Vagina (tissue), 2 donors: Measurements from ENCODE around the gene RAG2. TPM values are rescaled to one million over a fixed set of nuclear protein-coding genes. Genes with fewer than 3 reads are reported as not detected.

ENCODE experiments used
- DNase-seq, 2 donors: peaks; one replicate each; pipeline ENCODE4 v3.0.0-alpha.2; 2017; ENCODE audit errors: extremely low spot score in 2 of 2
- H3K27ac ChIP-seq: fragments of 200-600 bp; sonication (generic); one replicate; pipeline ENCODE4 v1.5.1; 2019
- H3K27me3 ChIP-seq: fragments of 200-600 bp; sonication (generic); one replicate; pipeline ENCODE4 v1.5.1; 2019
- H3K36me3 ChIP-seq, 2 donors: fragments of 200-600 bp; sonication (generic); one replicate each; pipeline ENCODE4 v1.5.1; 2017 to 2019
- H3K4me1 ChIP-seq: fragments of 200-600 bp; sonication (generic); one replicate; pipeline ENCODE4 v1.5.1; 2019
- H3K4me3 ChIP-seq, 2 donors: fragments of 200-600 bp; sonication (generic); 1 replicate in 1 of 2; 2 replicates in 1 of 2; pipeline ENCODE4 v1.5.1; 2016 to 2019
- H3K9me3 ChIP-seq: fragments of 200-600 bp; sonication (generic); one replicate; pipeline ENCODE4 v1.5.1; 2019
- CTCF ChIP-seq, 3 experiments: fragments of 450-650 bp in 2 of 3; fragments of 200-600 bp in 1 of 3; sonication (generic) in 1 of 3; IDR thresholded peaks; one replicate each; pipeline ENCODE4 v1.5.1; 2017 to 2019; ENCODE audit warnings: antibody characterized with exemption in 3 of 3, mild to moderate bottlenecking in 2 of 3, moderate library complexity in 2 of 3
- POLR2A ChIP-seq, 2 donors: fragments of 450-650 bp; IDR thresholded peaks; one replicate each; pipeline ENCODE4 v1.6.1; 2017; ENCODE audit warnings: antibody characterized with exemption in 2 of 2, mild to moderate bottlenecking in 2 of 2, moderate library complexity in 2 of 2
- POLR2AphosphoS5 ChIP-seq, 2 donors: sonication (generic); formaldehyde crosslinking; IDR thresholded peaks; one replicate each; pipeline ENCODE4 v1.9.0; 2017; ENCODE audit warnings: antibody characterized with exemption in 2 of 2, mild to moderate bottlenecking in 2 of 2, low read depth in 1 of 2; ENCODE audit not compliant: insufficient read depth in 1 of 2
- intact Hi-C: fragments of 100-400 bp; cut with DNase I; formaldehyde crosslinking; loops from one replicate; pipeline ENCODE4 v1.15.1; 2023
- total RNA-seq: library from RNA; depleted of rRNA; stranded (reverse); fragments of >200 nt; gene quantifications from one replicate; pipeline ENCODE4 v1.2.3, GENCODE V29; 2016

RAG2 gene
- total RNA-seq, 1 donor from 2014 or later, result not detected

DNA sequence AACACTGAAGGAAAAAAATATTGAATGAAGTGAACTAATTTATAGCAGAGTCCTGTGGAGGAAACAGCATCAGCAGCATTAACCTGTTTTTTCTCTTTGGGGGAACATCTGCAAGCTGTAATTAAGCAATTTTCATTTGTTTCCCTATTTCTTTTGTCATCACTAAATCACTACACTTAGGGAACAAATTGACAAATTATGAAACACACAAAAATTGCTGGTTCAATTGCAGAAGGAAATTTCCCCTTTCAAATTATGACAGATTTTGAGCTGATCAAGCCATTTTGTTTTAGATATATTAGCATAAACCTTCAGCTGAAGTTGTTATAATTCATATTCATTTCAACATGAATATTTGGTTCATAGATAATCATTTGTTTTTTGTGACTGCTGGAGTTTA, 22.2 kb upstream of the RAG2 start:
- Histone ChIP-seq H3K4me1 (no peaks in the 10 kb centered on the region), H3K36me3 (no peaks in the 10 kb centered on the region), H3K27ac (no peak overlapping the region), H3K9me3 (no peaks in the 10 kb centered on the region), H3K27me3 (no peaks in the 10 kb centered on the region), H3K4me3 (no peak overlapping the region)
- no peak for DNase-seq
- TF ChIP-seq POLR2AphosphoS5 (IDR thresholded peaks at IDR 0.05; ENCODE audit: insufficient read depth in 1 of 2, low read depth in 1 of 2), result no peak
- no peak for TF ChIP-seq POLR2A (IDR thresholded peaks at IDR 0.05)
- no peak for TF ChIP-seq CTCF (IDR thresholded peaks at IDR 0.05)
- intact Hi-C loops, result no loop called here

DNA sequence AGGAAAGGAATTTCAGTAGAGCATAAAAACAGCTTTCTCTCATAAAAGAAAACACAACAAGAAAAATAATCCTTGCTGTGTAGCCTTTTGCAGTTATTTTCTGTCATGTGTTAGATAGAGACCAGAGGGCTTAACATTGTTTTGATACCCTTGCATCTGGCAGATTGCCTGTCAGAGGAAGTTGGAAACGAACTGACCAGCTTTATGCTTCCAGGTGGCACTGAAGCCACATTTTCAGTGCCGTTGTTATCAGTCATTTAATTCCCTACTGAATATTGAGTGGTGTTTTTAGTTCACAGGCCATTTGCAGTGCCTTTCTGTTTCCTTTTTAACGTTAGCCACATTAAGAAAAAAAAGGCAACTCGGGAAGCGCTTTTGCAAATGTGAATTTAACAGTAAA, 21.5 kb upstream of the RAG2 start:
- Histone ChIP-seq H3K4me3 (no peak overlapping the region), H3K27me3 (no peaks in the 10 kb centered on the region), H3K36me3 (no peaks in the 10 kb centered on the region), H3K4me1 (no peaks in the 10 kb centered on the region), H3K9me3 (no peaks in the 10 kb centered on the region), H3K27ac (no peak overlapping the region)
- intact Hi-C loops, result no loop called here
- no peak for DNase-seq
- TF ChIP-seq CTCF (IDR thresholded peaks at IDR 0.05), result no peak
- TF ChIP-seq POLR2A (IDR thresholded peaks at IDR 0.05), result no peak
- no peak for TF ChIP-seq POLR2AphosphoS5 (IDR thresholded peaks at IDR 0.05; ENCODE audit: insufficient read depth in 1 of 2, low read depth in 1 of 2)

DNA sequence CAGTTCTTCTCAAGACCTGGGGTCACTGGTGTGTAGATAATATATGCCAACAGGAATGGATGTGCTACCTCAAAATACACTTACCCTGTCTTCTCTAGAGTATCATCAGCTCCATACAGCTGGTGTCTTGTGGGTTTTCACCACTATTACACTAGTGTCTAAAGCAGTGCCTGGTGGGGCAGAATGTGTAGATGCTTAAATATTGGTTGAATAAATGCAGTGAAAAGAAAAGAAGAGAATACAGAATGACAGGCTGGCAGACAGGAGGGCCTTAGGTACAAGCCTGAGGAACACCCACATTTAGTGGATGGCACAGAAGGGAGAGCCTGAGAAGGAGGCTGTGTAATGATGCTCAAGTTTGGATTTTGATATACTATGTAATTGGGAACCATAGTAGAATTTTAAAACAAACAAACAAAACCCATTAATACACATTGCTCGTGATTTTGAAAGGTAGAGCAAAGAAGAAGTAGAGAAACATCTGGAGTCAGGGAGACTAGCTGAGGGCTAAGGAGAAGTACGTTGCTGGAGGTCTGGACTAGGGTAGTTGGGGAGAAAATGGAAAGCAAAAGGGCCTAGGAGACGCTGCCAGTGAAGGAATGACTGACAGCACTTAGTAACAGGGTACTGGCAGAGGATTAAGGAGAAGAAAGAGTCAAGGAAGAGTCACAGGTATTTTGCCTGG, 20.5 kb upstream of the RAG2 start:
- DNase-seq, result no peak
- Histone ChIP-seq H3K9me3 (no peaks in the 10 kb centered on the region), H3K4me1 (no peaks in the 10 kb centered on the region), H3K27ac (no peak overlapping the region), H3K36me3 (no peaks in the 10 kb centered on the region), H3K4me3 (no peak overlapping the region), H3K27me3 (no peaks in the 10 kb centered on the region)
- TF ChIP-seq CTCF (IDR thresholded peaks at IDR 0.05) (no peak), POLR2AphosphoS5 (IDR thresholded peaks at IDR 0.05; ENCODE audit: insufficient read depth in 1 of 2, low read depth in 1 of 2) (no peak), POLR2A (IDR thresholded peaks at IDR 0.05) (no peak)
- intact Hi-C loops, result no loop called here

DNA sequence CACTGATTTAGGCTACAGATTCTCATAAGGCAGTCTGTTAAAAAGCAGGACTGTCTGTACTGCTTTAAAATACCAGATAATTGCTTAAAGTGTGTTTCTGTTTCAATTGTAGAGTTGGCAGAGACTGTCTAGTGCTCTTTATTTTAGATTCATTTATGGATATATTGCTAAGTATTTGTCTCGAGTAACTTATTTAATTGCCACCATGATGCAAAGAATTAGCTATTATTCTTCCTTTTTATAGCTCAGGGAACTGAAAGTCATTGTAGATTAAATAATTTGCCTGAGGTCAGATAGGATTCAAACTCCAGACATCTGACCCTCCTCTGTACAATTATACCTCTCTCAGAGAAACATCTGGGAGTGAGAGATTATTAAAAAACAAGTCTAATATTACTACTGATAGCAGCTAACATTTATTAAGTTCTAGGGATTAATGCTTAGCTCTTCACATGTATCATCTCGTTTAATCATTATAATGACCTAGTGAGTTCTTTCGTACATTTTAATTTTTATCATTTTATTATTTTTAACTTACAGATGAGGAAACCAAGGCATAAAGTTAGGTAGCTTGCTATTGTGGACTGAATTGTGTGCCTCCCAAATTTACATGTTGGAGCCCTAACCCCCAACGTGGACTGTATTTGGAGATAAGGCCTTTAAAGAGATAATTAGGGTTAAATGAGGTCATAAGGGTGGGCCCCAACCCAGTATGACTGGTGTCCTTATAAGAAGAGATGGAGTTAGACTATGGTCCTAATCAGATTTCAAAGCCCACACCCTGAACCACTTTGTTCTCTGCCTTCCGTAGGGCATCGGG, 19.7 kb upstream of the RAG2 start:
- Histone ChIP-seq H3K36me3 (no peaks in the 10 kb centered on the region), H3K27me3 (no peaks in the 10 kb centered on the region), H3K27ac (no peak overlapping the region), H3K4me1 (no peaks in the 10 kb centered on the region), H3K4me3 (no peak overlapping the region), H3K9me3 (no peaks in the 10 kb centered on the region)
- intact Hi-C loops, result no loop called here
- no peak for TF ChIP-seq POLR2AphosphoS5 (IDR thresholded peaks at IDR 0.05; ENCODE audit: insufficient read depth in 1 of 2, low read depth in 1 of 2)
- TF ChIP-seq POLR2A (IDR thresholded peaks at IDR 0.05), result no peak
- TF ChIP-seq CTCF (IDR thresholded peaks at IDR 0.05), result no peak
- DNase-seq, result no peak

GRCh38 chr11:36615826-36616225, 17.8 kb upstream of the RAG2 start:
- DNase-seq, result no peak
- Histone ChIP-seq H3K27me3 (no peaks in the 10 kb centered on the region), H3K4me3 (no peak overlapping the region), H3K4me1 (no peaks in the 10 kb centered on the region), H3K9me3 (no peaks in the 10 kb centered on the region), H3K36me3 (no peaks in the 10 kb centered on the region), H3K27ac (no peak overlapping the region)
- intact Hi-C loops, result no loop called here
- TF ChIP-seq POLR2AphosphoS5 (IDR thresholded peaks at IDR 0.05; ENCODE audit: insufficient read depth in 1 of 2, low read depth in 1 of 2) (no peak), CTCF (IDR thresholded peaks at IDR 0.05) (no peak), POLR2A (IDR thresholded peaks at IDR 0.05) (no peak)
